ENCODE results near the gene SH3GL3.
A peak's percentile ranks its signal among the peaks of the same experiment; 100 is the strongest.

Gene SH3GL3

DNA sequence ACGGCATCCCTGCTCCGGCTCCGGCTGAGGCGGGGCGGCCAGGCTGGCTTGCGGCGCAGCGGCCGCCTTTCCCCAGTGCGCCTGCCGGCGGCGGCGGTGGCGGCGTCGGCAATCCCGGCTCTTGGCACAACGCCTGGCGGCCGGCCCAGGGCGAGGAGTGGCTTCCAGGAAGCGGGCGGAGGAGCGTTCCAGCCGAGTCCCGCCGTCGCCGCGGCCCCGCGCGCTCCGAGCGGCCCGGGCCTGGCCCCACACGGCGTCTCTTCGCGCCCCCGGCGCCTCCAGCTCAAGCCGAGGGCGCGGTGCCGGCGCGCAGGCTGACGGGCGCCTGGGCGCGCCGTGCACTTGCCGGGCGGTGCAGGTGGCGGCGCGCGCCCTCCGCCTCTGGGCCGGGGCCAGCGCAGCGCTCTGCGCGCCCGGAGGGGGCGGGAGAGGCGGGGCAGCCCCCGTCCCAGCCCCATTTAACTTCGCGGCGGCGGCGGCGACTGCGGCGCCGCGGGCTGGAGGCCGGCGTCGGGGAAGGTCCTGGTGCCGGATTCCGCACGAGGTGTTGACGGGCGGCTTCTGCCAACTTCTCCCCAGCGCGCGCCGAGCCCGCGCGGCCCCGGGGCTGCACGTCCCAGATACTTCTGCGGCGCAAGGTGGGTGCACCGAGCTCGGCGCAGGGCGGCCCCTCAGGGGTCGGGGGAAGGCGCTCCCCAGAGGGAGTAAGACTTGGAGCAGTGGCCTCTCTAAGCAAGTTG lies 206.7 kb downstream of the SH3GL3 start, which contains the start of gene ADAMTSL3:
Gene ADAMTSL3 (plus strand): TSS at position 485 of the 740 bp plus-strand sequence. CDS start 1,639 bp downstream, outside the sequence.
- TF ChIP-seq, protein P1, sequence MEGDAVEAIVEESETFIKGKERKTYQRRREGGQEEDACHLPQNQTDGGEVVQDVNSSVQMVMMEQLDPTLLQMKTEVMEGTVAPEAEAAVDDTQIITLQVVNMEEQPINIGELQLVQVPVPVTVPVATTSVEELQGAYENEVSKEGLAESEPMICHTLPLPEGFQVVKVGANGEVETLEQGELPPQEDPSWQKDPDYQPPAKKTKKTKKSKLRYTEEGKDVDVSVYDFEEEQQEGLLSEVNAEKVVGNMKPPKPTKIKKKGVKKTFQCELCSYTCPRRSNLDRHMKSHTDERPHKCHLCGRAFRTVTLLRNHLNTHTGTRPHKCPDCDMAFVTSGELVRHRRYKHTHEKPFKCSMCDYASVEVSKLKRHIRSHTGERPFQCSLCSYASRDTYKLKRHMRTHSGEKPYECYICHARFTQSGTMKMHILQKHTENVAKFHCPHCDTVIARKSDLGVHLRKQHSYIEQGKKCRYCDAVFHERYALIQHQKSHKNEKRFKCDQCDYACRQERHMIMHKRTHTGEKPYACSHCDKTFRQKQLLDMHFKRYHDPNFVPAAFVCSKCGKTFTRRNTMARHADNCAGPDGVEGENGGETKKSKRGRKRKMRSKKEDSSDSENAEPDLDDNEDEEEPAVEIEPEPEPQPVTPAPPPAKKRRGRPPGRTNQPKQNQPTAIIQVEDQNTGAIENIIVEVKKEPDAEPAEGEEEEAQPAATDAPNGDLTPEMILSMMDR (IDR thresholded peaks at IDR 0.05; ENCODE audit: control insufficient read depth, extremely low read depth, insufficient read depth), result no peak
- DNase-seq (ENCODE audit: low read depth), result no peak
- H3K4me3 ChIP-seq (ENCODE audit: low read depth, low read length), result no peak within 1 kb of the TSS

DNA sequence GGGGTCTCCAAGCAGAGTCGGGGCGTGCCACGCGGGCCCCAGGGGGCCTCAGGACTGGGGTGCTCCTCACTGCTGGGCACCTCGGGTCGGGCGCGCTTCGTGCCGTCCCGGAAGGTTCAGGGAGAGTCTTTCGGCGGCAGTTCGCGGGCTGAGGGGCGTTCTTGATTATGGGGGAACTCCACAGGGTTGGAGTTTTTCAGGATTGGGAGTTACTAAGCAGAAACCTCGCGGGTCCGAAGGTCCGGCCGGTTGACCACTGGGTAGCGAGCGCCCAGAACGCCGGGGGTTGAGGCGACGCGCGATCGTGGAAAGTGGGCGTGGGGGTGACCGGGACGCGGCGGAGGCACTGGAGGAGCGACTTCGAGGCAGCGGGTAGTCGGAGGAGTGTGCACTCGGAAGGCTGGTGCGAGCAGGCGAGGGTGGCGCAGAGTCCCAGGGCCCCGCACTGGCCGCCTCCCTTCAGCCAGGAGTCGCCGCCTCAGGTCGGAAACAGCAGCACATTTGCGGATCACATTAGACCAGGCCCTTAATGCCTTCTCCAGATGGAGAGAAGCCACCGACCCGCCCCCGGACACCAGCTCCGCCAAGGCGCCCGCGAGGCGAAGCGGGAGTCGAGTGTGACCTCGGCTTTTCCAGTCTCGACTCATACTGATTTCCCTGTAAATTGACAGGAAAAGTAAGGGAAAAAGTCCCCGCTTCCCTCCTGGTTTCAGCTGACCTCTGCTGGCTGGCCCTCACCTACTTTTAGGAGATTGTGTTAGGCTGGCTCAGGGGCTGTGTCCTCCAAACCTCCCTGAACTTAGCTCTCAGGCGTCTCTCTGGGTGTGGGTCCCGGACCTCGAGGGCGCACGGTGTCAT lies 207.5 kb downstream of the SH3GL3 start:
- DNase-seq (ENCODE audit: low read depth), result no peak
- no peak overlapping the region for H3K4me3 ChIP-seq (ENCODE audit: low read depth, low read length)
- TF ChIP-seq, protein P1 (IDR thresholded peaks at IDR 0.05; ENCODE audit: control insufficient read depth, extremely low read depth, insufficient read depth), result no peak

DNA sequence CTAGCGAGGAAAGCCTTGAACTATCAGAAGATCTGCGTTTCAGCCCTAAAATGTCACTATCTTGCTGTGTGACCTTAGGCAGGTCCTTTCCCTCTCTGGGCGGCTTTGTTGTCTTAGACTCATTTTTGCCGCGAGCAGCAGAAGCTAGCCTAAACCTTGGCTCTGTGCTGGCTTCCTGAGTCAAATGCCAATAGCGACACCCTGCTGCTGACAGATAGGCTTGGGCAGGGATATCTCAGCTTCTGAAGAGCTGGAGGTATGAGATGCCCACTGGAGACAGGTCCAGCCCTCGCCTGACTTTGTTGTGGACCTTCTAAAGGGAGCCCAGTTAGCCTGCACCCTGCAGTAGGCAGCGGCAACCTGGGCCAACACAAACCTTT lies 208.1 kb downstream of the SH3GL3 start:
- DNase-seq (ENCODE audit: low read depth), result no peak
- TF ChIP-seq, protein P1 (IDR thresholded peaks at IDR 0.05; ENCODE audit: control insufficient read depth, extremely low read depth, insufficient read depth), result no peak
- H3K4me3 ChIP-seq (ENCODE audit: low read depth, low read length), result no peak overlapping the region

DNA sequence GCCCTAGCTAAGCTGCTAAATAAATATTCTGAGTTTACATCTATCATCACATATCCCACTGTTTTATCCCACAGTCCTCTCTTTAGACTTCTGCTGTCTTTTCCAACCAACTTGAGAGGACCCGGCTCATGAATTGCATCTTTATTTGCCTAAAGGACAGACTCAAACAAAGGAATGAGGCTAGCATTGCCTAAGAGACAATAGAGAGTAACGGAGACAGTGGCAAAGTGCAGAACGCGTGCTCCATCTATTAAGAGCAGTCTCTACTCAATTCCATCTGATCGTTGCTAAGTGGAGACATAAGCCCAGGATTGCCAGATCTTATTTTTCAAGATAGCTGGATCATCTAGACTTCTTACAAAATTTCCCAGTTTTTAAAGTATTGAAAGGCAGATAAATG lies 209.1 kb downstream of the SH3GL3 start:
- DNase-seq (ENCODE audit: low read depth), result no peak
- no peak overlapping the region for H3K4me3 ChIP-seq (ENCODE audit: low read depth, low read length)
- TF ChIP-seq, protein P1 (IDR thresholded peaks at IDR 0.05; ENCODE audit: control insufficient read depth, extremely low read depth, insufficient read depth), result no peak

DNA sequence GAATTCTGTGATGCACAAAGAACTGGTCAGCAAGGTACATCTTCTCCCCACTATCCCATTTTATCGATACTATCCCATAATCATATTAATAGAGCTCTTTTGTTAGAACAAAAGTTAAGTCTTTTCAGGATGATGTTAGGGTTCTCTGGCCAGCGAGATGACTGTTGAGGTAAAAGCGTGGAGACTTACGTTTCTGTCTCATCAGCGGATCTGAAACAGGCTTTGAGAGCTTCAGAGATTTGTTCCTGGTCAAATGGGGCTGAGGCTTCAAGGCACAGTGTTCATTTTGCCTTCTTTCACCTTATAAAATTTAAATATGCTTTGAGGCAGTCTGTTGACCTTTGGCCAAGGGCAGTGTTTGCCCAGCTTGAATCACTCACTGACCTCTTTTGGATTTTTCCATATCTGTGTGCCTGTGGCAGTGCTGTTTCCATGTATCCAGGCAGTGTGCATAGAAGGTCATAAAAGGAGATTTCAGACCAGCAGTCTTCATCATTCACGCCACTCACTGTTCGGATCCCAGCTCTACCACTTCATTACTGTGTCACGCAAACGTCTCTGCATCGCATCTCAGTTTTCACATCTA lies 209.9 kb downstream of the SH3GL3 start:
- TF ChIP-seq, protein P1 (IDR thresholded peaks at IDR 0.05; ENCODE audit: control insufficient read depth, extremely low read depth, insufficient read depth), result no peak
- H3K4me3 ChIP-seq (ENCODE audit: low read depth, low read length), result no peak overlapping the region
- DNase-seq (ENCODE audit: low read depth), result peak; percentile 30

DNA sequence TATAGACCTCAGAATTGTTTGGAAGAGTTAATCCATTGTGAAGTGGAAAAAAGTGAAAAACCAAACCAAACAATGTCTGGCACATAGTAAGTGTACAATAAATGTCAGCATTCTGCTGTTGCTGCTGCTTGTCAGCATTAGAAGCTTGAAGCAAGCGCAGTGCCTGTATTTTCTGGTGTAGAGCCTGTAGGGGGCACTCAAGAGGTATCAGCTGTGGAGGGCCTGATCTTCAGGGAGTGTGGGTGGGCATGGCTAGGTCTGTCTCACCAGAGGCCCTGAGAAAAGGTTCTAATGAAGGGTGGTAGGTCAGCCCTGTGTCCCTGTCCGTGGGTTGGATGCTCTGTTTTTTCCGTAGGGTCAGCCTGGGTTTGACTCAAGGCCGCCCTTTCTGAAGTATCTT lies 210.4 kb downstream of the SH3GL3 start:
- DNase-seq (ENCODE audit: low read depth), result no peak
- H3K4me3 ChIP-seq (ENCODE audit: low read depth, low read length), result no peak overlapping the region
- TF ChIP-seq, protein P1 (IDR thresholded peaks at IDR 0.05; ENCODE audit: control insufficient read depth, extremely low read depth, insufficient read depth), result peak; percentile 26; the same call in 1 of the 2 replicates
